Esophagus muscularis mucosa (tissue), 4 donors: ENCODE results near the gene SMARCC2. TPM values are rescaled to one million over a fixed set of nuclear protein-coding genes. Genes with fewer than 3 reads are reported as not detected.
A peak's percentile ranks its signal among the peaks of the same experiment; 100 is the strongest.
"Not testable (repeated sequence)": the region's sequence is repeated elsewhere in the genome, so short reads cannot be mapped to it uniquely, and the experiment has no call there.

Experiments
- DNase-seq: peaks from one replicate; pipeline ENCODE4 v3.0.0-alpha.2; 2017; ENCODE audit errors: extremely low spot score
- H3K27ac ChIP-seq, 4 donors: fragments of 200-600 bp; sonication (generic); replicated peaks in 1 of 4; 1 replicate in 3 of 4; 2 replicates in 1 of 4; pipeline ENCODE4 v1.5.1; 2016 to 2019; ENCODE audit warnings: mild to moderate bottlenecking in 1 of 4
- H3K27me3 ChIP-seq, 4 donors: fragments of 200-600 bp; sonication (generic); one replicate each; pipeline versions ENCODE4 v1.5.1 to v1.6.0; 2016 to 2019
- H3K36me3 ChIP-seq, 4 donors: fragments of 200-600 bp; sonication (generic); one replicate each; pipeline ENCODE4 v1.5.1; 2016 to 2019
- H3K4me1 ChIP-seq, 4 donors: fragments of 200-600 bp; sonication (generic); one replicate each; pipeline ENCODE4 v1.5.1; 2016 to 2019
- H3K4me3 ChIP-seq, 4 donors: fragments of 200-600 bp; sonication (generic); 1 replicate in 2 of 4; 2 replicates in 2 of 4; pipeline ENCODE4 v1.5.1; 2016 to 2019; ENCODE audit warnings: mild to moderate bottlenecking in 4 of 4, moderate library complexity in 1 of 4
- H3K9me3 ChIP-seq, 4 donors: fragments of 200-600 bp; sonication (generic); 1 replicate in 3 of 4; 2 replicates in 1 of 4; pipeline ENCODE4 v1.5.1; 2016 to 2019
- EP300 ChIP-seq: sonication (generic); formaldehyde crosslinking; IDR thresholded peaks from one replicate; pipeline ENCODE4 v1.6.1; 2017; ENCODE audit warnings: antibody characterized with exemption
- POLR2A ChIP-seq: fragments of 450-650 bp; IDR thresholded peaks from one replicate; pipeline ENCODE4 v1.6.1; 2017; ENCODE audit warnings: antibody characterized with exemption, moderate library complexity, mild to moderate bottlenecking, low read depth
- POLR2AphosphoS5 ChIP-seq, 2 donors: sonication (generic); formaldehyde crosslinking; IDR thresholded peaks; one replicate each; pipeline ENCODE4 v1.6.1; 2017; ENCODE audit warnings: antibody characterized with exemption in 2 of 2
- WGBS: methylation state at CpG from one replicate; pipeline ENCODE4 v1.1.5; 2018; 5-methylcytosine and 5-hydroxymethylcytosine counted together
- intact Hi-C: fragments of 100-400 bp; cut with DNase I; formaldehyde crosslinking; loops from one replicate; pipeline ENCODE4 v1.15.1; 2023
- total RNA-seq, 4 donors: library from RNA; depleted of rRNA; stranded (reverse); fragments of >200 nt; gene quantifications; one replicate each; pipeline versions ENCODE4 v1.1.0 to v1.2.1, GENCODE V29; 2016
- TF ChIP-seq, protein P1 (sequence below), 3 experiments: fragments of 200-600 bp in 2 of 3; fragments of 450-650 bp in 1 of 3; sonication (generic) in 2 of 3; IDR thresholded peaks; one replicate each; pipeline ENCODE4 v1.5.1; 2017 to 2019; ENCODE audit warnings: antibody characterized with exemption in 3 of 3, mild to moderate bottlenecking in 2 of 3, moderate library complexity in 1 of 3

The SMARCC2 gene
- total RNA-seq, 4 donors from 2014 or later, result 62.1 to 111 (median 94.3) TPM

- DNase-seq, result no peak
- Histone ChIP-seq H3K9me3 (no peaks in the 10 kb centered on the region), H3K36me3 (peaks cover 11 to 27% (median 22%) of the 10 kb centered on the region in 4 donors), H3K4me3 (peak overlapping the region; percentile 66 to 86 (median 78)), H3K27ac (peak overlapping the region; percentile 92 to 98 (median 94)), H3K27me3 (no peaks in the 10 kb centered on the region), H3K4me1 (peaks cover 50 to 71% (median 57%) of the 10 kb centered on the region in 4 donors)
- TF ChIP-seq, protein P1, sequence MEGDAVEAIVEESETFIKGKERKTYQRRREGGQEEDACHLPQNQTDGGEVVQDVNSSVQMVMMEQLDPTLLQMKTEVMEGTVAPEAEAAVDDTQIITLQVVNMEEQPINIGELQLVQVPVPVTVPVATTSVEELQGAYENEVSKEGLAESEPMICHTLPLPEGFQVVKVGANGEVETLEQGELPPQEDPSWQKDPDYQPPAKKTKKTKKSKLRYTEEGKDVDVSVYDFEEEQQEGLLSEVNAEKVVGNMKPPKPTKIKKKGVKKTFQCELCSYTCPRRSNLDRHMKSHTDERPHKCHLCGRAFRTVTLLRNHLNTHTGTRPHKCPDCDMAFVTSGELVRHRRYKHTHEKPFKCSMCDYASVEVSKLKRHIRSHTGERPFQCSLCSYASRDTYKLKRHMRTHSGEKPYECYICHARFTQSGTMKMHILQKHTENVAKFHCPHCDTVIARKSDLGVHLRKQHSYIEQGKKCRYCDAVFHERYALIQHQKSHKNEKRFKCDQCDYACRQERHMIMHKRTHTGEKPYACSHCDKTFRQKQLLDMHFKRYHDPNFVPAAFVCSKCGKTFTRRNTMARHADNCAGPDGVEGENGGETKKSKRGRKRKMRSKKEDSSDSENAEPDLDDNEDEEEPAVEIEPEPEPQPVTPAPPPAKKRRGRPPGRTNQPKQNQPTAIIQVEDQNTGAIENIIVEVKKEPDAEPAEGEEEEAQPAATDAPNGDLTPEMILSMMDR (IDR thresholded peaks at IDR 0.05), result no peak
- TF ChIP-seq POLR2A (no peak), POLR2AphosphoS5 (IDR thresholded peaks at IDR 0.05) (no peak), EP300 (no peak)
- intact Hi-C loops, result loop anchor here (2.0 kb wide), 2 partner anchors 70 to 106 kb away; partner anchors contain the start of genes NABP2 and SMARCC2
- WGBS, result 10% methylated on average over 12 of the region's 13 CpGs
Observed at GRCh38 chr12:56118688-56119357, 70.5 kb downstream of the SMARCC2 start.

- peak; percentile 86 for TF ChIP-seq POLR2A
- peak; percentile 98 to 100 for TF ChIP-seq POLR2AphosphoS5 (IDR thresholded peaks at IDR 0.05)
- TF ChIP-seq, protein P1 (IDR thresholded peaks at IDR 0.05), result peak; percentile 48 to 53 (median 48)
- TF ChIP-seq EP300, result no peak
- Histone ChIP-seq H3K4me1 (peaks cover 47 to 64% (median 54%) of the 10 kb centered on the region in 4 donors), H3K9me3 (no peaks in the 10 kb centered on the region), H3K4me3 (peak within 1 kb of the TSS; percentile 66 to 86 (median 78)), H3K27me3 (no peaks in the 10 kb centered on the region), H3K36me3 (peaks cover 13 to 32% (median 29%) of the 10 kb centered on the region in 4 donors), H3K27ac (peak within 1 kb of the TSS; percentile 92 to 98 (median 94))
- DNase-seq, result peak; percentile 99
- intact Hi-C loops, result loop anchor here (2.0 kb wide), 2 partner anchors 71 to 107 kb away; partner anchors contain the start of genes NABP2 and SMARCC2
- WGBS, result under 1% methylated on average over 32 of the region's 61 CpGs
Observed at GRCh38 chr12:56117778-56118687, 71.2 kb downstream of the SMARCC2 start, which contains the start of gene ZC3H10. Gene ZC3H10 (plus strand): TSS chr12:56118266. CDS start chr12:56120563, 2,297 bp downstream.

DNA sequence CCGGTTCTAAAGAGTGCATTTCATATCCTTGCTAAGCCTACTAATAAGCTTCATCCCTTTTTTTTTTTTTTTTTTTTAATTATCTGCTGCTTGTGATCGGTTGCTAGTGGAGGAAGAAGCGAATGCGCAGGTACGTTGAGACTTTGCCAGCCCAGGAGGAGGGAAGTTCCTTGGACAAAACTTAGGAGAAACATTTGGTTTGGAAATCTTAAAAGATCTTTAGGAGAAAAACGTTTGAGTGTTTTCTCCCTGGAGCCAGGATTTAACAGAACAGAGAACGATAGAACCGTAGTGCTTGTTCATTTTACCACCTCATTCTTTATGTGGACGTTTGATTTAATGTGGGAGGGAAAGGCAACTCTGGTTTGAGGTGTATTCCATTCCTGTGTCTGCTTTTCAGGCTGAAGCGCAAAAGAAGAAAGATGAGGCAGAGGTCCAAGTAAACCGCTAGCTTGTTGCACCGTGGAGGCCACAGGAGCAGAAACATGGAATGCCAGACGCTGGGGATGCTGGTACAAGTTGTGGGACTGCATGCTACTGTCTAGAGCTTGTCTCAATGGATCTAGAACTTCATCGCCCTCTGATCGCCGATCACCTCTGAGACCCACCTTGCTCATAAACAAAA is 72.1 kb downstream of the SMARCC2 start:
- H3K4me3 ChIP-seq, result peak overlapping the region; percentile 66 to 86 (median 78)
- peak overlapping the region; percentile 92 to 98 (median 94) for H3K27ac ChIP-seq
- 2% methylated on average over 16 of the region's 16 CpGs for WGBS
- peaks cover 39 to 56% (median 46%) of the 10 kb centered on the region in 4 donors for H3K4me1 ChIP-seq
- DNase-seq, H3K27me3 ChIP-seq, intact Hi-C loops, H3K9me3 ChIP-seq: not testable (repeated sequence)
- H3K36me3 ChIP-seq, result peaks cover 21 to 41% (median 36%) of the 10 kb centered on the region in 4 donors

- under 1% methylated on average over 34 of the region's 34 CpGs for WGBS
- Histone ChIP-seq H3K4me3 (peak within 1 kb of the TSS; percentile 66 to 86 (median 78)), H3K27me3 (no peaks in the 10 kb centered on the region), H3K4me1 (peaks cover 32 to 49% (median 40%) of the 10 kb centered on the region in 4 donors), H3K27ac (peak within 1 kb of the TSS; percentile 92 to 98 (median 94)), H3K9me3 (no peaks in the 10 kb centered on the region), H3K36me3 (peaks cover 25 to 41% (median 36%) of the 10 kb centered on the region in 4 donors)
- intact Hi-C loops, result no loop called here
- DNase-seq, result peak; percentile 99
- TF ChIP-seq EP300, result no peak
- peak; percentile 98 to 100 for TF ChIP-seq POLR2AphosphoS5 (IDR thresholded peaks at IDR 0.05)
- peak; percentile 98 for TF ChIP-seq POLR2A
Observed at GRCh38 chr12:56116267-56117081, 72.8 kb downstream of the SMARCC2 start, which contains the start of gene RPL41. Gene RPL41 (plus strand): TSS chr12:56116633.
